HCT116 (cell line): ENCODE data around the gene PNPLA6. TPM values are rescaled to one million over a fixed set of nuclear protein-coding genes. Genes with fewer than 3 reads are reported as not detected.

Source experiments
- ATAC-seq: fragments of 200-7000 bp; cut with Tn5 transposase; 2 replicates; pipeline ENCODE4 v1.9.1; 2020; ENCODE audit warnings: mild to moderate bottlenecking, moderate library complexity
- BruUV-seq: library from RNA; stranded (reverse); fragments of 400-500 nt; replicated peaks from 2 replicates; lab custom pipeline; 2021; lab: Mats Ljungman, UMichigan
- CTCF ChIA-PET: fragments of 300-600 bp; sonication (Branson Sonifier 250); formaldehyde crosslinking; loops from one replicate; lab custom pipeline; 2021; ENCODE audit warnings: antibody characterized with exemption; lab: Charles Lee
- POLR2A ChIA-PET: fragments of 300-600, 350-600 bp; sonication (Branson Sonifier 250); formaldehyde crosslinking; loops from one replicate; lab custom pipeline; 2021; ENCODE audit warnings: antibody characterized with exemption; lab: Charles Lee
- RAD21 ChIA-PET, 2 experiments: fragments of 300-600 bp; sonication (Branson Sonifier 250); formaldehyde crosslinking; loops; one replicate each; lab custom pipeline; 2023; ENCODE audit warnings: low total read pairs in 2 of 2; ENCODE audit not compliant: uncharacterized antibody in 2 of 2, unreplicated experiment in 2 of 2, low non-redundant PET in 1 of 2; lab: Charles Lee
- DNase-seq: peaks from one replicate; pipeline ENCODE4 v3.0.0-alpha.2; 2010; ENCODE audit warnings: low read depth, low spot score
- H2AFZ ChIP-seq: fragments of 200-600 bp; shearing (Covaris generic), sonication (generic); 2 replicates; pipeline ENCODE4 v1.6.1; 2017; ENCODE audit warnings: low read depth, mixed run types, mixed read lengths, antibody characterized with exemption, low read length; ENCODE audit not compliant: poor library complexity, severe bottlenecking
- H3K27ac ChIP-seq: 2 replicates; pipeline ENCODE4 v1.5.1; 2012; ENCODE audit warnings: low read depth, low read length
- H3K27me3 ChIP-seq: fragments of 200-600 bp; sonication (generic); 2 replicates; pipeline ENCODE4 v1.6.1; 2016; ENCODE audit warnings: mixed run types, low read length, mixed read lengths; ENCODE audit not compliant: insufficient read depth
- H3K36me3 ChIP-seq, 2 experiments: fragments of 200-500 bp in 1 of 2; fragments of 200-600 bp in 1 of 2; sonication (Bioruptor generic) in 1 of 2; sonication (generic) in 1 of 2; 2 replicates each; pipeline versions ENCODE4 v1.5.1 to v1.6.1; 2014 to 2016; ENCODE audit warnings: low read length in 2 of 2, inconsistent platforms in 1 of 2, mixed read lengths in 1 of 2, mixed run types in 1 of 2; ENCODE audit not compliant: insufficient read depth in 2 of 2, control insufficient read depth in 1 of 2
- H3K4me1 ChIP-seq, 2 experiments: fragments of 200-600 bp in 1 of 2; sonication (generic) in 1 of 2; 2 replicates each; pipeline versions ENCODE4 v1.5.1 to v1.6.1; 2012 to 2017; ENCODE audit warnings: low read length in 2 of 2, inconsistent platforms in 1 of 2, mild to moderate bottlenecking in 1 of 2, mixed read lengths in 1 of 2, mixed run types in 1 of 2, moderate library complexity in 1 of 2; ENCODE audit not compliant: insufficient read depth in 2 of 2, control insufficient read depth in 1 of 2
- H3K4me2 ChIP-seq: fragments of 200-600 bp; sonication (generic); 2 replicates; pipeline ENCODE4 v1.6.1; 2017; ENCODE audit warnings: mixed run types, low read length, mixed read lengths
- H3K4me3 ChIP-seq, 2 experiments: fragments of 200-600 bp in 1 of 2; sonication (generic) in 1 of 2; replicated peaks in 1 of 2; 2 replicates each; pipeline ENCODE4 v1.5.1; 2011 to 2016; ENCODE audit warnings: low read length in 2 of 2, control low read depth in 1 of 2, low read depth in 1 of 2, mild to moderate bottlenecking in 1 of 2, mixed read lengths in 1 of 2, mixed run types in 1 of 2
- H3K79me2 ChIP-seq: fragments of 200-600 bp; sonication (generic); 2 replicates; pipeline ENCODE4 v1.6.1; 2017; ENCODE audit warnings: mild to moderate bottlenecking, mixed run types, low read length, moderate library complexity, mixed read lengths; ENCODE audit not compliant: insufficient read depth
- H3K9ac ChIP-seq: fragments of 200-600 bp; sonication (generic); 2 replicates; pipeline ENCODE4 v1.6.1; 2016; ENCODE audit warnings: low read length, mixed read lengths
- H3K9me2 ChIP-seq: fragments of 200-600 bp; sonication (generic), shearing (Covaris generic); 2 replicates; pipeline ENCODE4 v1.6.1; 2017; ENCODE audit warnings: mixed run types, mild to moderate bottlenecking, moderate library complexity; ENCODE audit not compliant: insufficient read depth
- H3K9me3 ChIP-seq, 2 experiments: fragments of 200-500 bp in 1 of 2; fragments of 200-600 bp in 1 of 2; sonication (Bioruptor generic) in 1 of 2; sonication (generic) in 1 of 2; 2 replicates each; pipeline ENCODE4 v1.6.1; 2014 to 2017; ENCODE audit warnings: low read length in 2 of 2, mixed read lengths in 2 of 2, inconsistent platforms in 1 of 2, low read depth in 1 of 2, mild to moderate bottlenecking in 1 of 2, mixed run types in 1 of 2, moderate library complexity in 1 of 2; ENCODE audit not compliant: control insufficient read depth in 1 of 2, insufficient read depth in 1 of 2
- H4K20me1 ChIP-seq: fragments of 200-600 bp; sonication (generic), shearing (Covaris generic); 2 replicates; pipeline ENCODE4 v1.6.1; 2017; ENCODE audit warnings: mixed run types, mild to moderate bottlenecking, moderate library complexity; ENCODE audit not compliant: insufficient read depth
- CEBPB ChIP-seq: IDR thresholded peaks from 2 replicates; pipeline ENCODE4 v1.6.1; 2012; ENCODE audit warnings: low read depth
- ELF1 ChIP-seq: IDR thresholded peaks from 2 replicates; pipeline ENCODE4 v1.6.1; 2012; ENCODE audit warnings: low read depth, borderline replicate concordance
- JUND ChIP-seq: IDR thresholded peaks from 2 replicates; pipeline ENCODE4 v1.6.1; 2012
- POLR2AphosphoS5 ChIP-seq: IDR thresholded peaks from 2 replicates; pipeline ENCODE4 v1.6.1; 2011; ENCODE audit warnings: mild to moderate bottlenecking, low read depth, low read length, moderate library complexity
- YY1 ChIP-seq: IDR thresholded peaks from 2 replicates; pipeline ENCODE4 v1.6.1; 2011; ENCODE audit warnings: low read length, low read depth, moderate library complexity, mild to moderate bottlenecking; ENCODE audit not compliant: insufficient replicate concordance; ENCODE audit errors: extremely low read depth
- ZFX ChIP-seq: fragments of 450-650 bp; IDR thresholded peaks from 2 replicates; pipeline ENCODE4 v1.6.1; 2017
- intact Hi-C: fragments of 100-400 bp; cut with micrococcal nuclease; formaldehyde crosslinking; loops from 2 replicates; pipeline ENCODE4 v1.10.0; 2022
- total RNA-seq: library from RNA; stranded (reverse); gene quantifications from one replicate; pipeline ENCODE4 v1.2.1, GENCODE V29; 2021; ENCODE audit not compliant: unreplicated experiment
- TF ChIP-seq, protein P1 (sequence below): IDR thresholded peaks from 2 replicates; pipeline ENCODE4 v1.6.1; 2011; ENCODE audit warnings: mild to moderate bottlenecking, low read length, moderate library complexity; ENCODE audit not compliant: insufficient replicate concordance; ENCODE audit errors: extremely low read depth
- TF ChIP-seq, protein P2 (sequence below): IDR thresholded peaks from 2 replicates; pipeline ENCODE4 v1.6.1; 2012; ENCODE audit warnings: low read depth
- TF ChIP-seq, protein P3 (sequence below): IDR thresholded peaks from 2 replicates; pipeline ENCODE4 v1.6.1; 2012

Gene PNPLA6
- total RNA-seq, 1 experiment from 2014 or later = 159 TPM

DNA sequence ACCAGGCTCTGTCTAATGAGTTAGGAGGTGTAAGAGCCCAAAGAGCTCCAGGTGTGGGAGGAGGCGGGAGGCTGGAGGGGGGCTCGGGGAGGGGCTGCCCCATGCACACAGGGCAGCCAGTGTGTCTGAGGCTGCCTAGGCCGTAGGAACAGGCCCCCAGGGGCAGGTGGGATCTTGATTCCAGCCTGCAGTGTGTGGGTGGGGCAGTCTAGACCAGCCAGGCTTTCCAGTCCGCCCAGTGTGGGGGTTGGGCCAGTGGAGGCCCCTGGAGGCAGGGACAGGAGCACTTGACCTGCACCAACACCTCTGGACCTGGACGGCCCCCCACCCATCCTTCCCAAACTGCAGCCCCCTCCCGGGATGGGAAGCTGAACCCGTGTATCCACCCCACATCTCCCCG is 54.7 kb downstream of the PNPLA6 start:
- ATAC-seq (0 out of 2 replicates have a peak, but pooled peaks have one; percentile 38), DNase-seq (no peak)
- Histone ChIP-seq H3K36me3 (no peaks in the 10 kb centered on the region), H3K27ac (no peak overlapping the region), H2AFZ (no peak overlapping the region), H3K4me3 (no peak overlapping the region), H4K20me1 (no peaks in the 10 kb centered on the region), H3K9me2 (no peaks in the 10 kb centered on the region), H3K4me2 (peak overlapping the region; percentile 39), H3K9me3 (no peaks in the 10 kb centered on the region)
- no TSS peak for BruUV-seq
- intact Hi-C loops = no loop called here
- ChIA-PET POLR2A (no interaction called here), RAD21 (no interaction called here), CTCF (no interaction called here)
- TF ChIP-seq, protein P1, sequence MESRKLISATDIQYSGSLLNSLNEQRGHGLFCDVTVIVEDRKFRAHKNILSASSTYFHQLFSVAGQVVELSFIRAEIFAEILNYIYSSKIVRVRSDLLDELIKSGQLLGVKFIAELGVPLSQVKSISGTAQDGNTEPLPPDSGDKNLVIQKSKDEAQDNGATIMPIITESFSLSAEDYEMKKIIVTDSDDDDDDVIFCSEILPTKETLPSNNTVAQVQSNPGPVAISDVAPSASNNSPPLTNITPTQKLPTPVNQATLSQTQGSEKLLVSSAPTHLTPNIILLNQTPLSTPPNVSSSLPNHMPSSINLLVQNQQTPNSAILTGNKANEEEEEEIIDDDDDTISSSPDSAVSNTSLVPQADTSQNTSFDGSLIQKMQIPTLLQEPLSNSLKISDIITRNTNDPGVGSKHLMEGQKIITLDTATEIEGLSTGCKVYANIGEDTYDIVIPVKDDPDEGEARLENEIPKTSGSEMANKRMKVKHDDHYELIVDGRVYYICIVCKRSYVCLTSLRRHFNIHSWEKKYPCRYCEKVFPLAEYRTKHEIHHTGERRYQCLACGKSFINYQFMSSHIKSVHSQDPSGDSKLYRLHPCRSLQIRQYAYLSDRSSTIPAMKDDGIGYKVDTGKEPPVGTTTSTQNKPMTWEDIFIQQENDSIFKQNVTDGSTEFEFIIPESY = no peak
- TF ChIP-seq ELF1 (no peak), POLR2AphosphoS5 (no peak)
- TF ChIP-seq, all 23 proteins: peak for 0
- peaks cover under 1 to 19% of the 10 kb centered on the region in 2 experiments for H3K4me1 ChIP-seq
- no peaks in the 10 kb centered on the region for H3K79me2 ChIP-seq
- H3K9ac ChIP-seq = no peak overlapping the region
- no peaks in the 10 kb centered on the region for H3K27me3 ChIP-seq

DNA sequence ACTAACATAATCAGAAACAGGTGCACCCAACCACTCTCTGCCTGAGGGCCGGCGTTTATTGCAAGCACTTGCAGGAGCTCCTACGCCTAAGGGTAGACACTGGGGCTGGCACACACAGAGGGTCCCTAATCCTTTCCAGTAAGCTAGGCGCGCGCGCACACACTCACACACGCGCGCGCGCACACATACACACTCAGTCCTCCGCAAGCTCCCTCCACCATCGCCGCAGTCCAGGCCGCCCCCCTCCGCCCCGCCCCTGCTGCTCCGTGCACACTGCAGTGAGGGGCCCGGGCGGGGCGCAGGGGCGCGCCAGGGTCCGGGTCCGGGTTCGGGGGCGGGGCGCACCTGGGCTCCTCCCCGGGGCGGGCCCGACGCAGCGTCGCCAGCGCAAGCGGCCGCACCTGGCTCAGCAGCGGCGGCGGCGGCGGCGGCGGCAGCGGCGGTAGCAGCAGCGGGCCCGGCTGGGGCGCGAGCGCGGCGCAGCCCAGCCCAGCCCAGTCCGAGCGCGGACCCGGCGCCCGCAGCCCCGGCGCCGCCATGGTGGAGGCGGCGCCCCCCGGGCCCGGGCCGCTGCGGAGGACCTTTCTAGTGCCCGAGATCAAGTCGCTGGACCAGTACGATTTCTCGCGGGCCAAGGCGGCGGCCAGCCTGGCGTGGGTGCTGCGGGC is 60.1 kb downstream of the PNPLA6 start, which contains the start of gene CAMSAP3:
CAMSAP3 (plus strand) TSS at position 398 of the 668 bp plus-strand sequence; CDS start at position 538, 140 bp downstream.
- H3K27ac ChIP-seq = peak within 1 kb of the TSS; percentile 58; the same call in 1 of the 2 replicates
- H2AFZ ChIP-seq = peak within 1 kb of the TSS; percentile 100
- no peak for TF ChIP-seq JUND
- no peak; the same call in none of the 2 replicates for TF ChIP-seq POLR2AphosphoS5
- no peak for TF ChIP-seq YY1
- TF ChIP-seq ZFX = peak; percentile 21; the same call in 1 of the 2 replicates
- TF ChIP-seq, protein P2, sequence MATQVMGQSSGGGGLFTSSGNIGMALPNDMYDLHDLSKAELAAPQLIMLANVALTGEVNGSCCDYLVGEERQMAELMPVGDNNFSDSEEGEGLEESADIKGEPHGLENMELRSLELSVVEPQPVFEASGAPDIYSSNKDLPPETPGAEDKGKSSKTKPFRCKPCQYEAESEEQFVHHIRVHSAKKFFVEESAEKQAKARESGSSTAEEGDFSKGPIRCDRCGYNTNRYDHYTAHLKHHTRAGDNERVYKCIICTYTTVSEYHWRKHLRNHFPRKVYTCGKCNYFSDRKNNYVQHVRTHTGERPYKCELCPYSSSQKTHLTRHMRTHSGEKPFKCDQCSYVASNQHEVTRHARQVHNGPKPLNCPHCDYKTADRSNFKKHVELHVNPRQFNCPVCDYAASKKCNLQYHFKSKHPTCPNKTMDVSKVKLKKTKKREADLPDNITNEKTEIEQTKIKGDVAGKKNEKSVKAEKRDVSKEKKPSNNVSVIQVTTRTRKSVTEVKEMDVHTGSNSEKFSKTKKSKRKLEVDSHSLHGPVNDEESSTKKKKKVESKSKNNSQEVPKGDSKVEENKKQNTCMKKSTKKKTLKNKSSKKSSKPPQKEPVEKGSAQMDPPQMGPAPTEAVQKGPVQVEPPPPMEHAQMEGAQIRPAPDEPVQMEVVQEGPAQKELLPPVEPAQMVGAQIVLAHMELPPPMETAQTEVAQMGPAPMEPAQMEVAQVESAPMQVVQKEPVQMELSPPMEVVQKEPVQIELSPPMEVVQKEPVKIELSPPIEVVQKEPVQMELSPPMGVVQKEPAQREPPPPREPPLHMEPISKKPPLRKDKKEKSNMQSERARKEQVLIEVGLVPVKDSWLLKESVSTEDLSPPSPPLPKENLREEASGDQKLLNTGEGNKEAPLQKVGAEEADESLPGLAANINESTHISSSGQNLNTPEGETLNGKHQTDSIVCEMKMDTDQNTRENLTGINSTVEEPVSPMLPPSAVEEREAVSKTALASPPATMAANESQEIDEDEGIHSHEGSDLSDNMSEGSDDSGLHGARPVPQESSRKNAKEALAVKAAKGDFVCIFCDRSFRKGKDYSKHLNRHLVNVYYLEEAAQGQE = no peak
- no peak for TF ChIP-seq ELF1
- TF ChIP-seq CEBPB = no peak
- TF ChIP-seq, protein P3, sequence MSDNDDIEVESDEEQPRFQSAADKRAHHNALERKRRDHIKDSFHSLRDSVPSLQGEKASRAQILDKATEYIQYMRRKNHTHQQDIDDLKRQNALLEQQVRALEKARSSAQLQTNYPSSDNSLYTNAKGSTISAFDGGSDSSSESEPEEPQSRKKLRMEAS = no peak

More for the DNA sequence above, 60.1 kb downstream of the PNPLA6 start, which contains the start of gene CAMSAP3:
- RAD21 ChIA-PET = no interaction called here
- POLR2A ChIA-PET = interaction anchor here (1.5 to 2.1 kb wide), 2 partner anchors 10 to 22 kb away, joined by 4 to 10 read pairs; no protein-coding TSS in a partner anchor
- peaks cover 4 to 19% of the 10 kb centered on the region in 2 experiments for H3K4me1 ChIP-seq
- H4K20me1 ChIP-seq = no peaks in the 10 kb centered on the region
- peak within 1 kb of the TSS; percentile 65 for H3K9ac ChIP-seq
- H3K4me2 ChIP-seq = peak within 1 kb of the TSS; percentile 93
- peak; percentile 97 for ATAC-seq
- BruUV-seq = no TSS peak
- H3K36me3 ChIP-seq = no peaks in the 10 kb centered on the region
- intact Hi-C loops = no loop called here
- DNase-seq = no peak
- peaks cover 20% of the 10 kb centered on the region for H3K79me2 ChIP-seq
- peak within 1 kb of the TSS; percentile 64 to 69 for H3K4me3 ChIP-seq
- no peaks in the 10 kb centered on the region for H3K9me2 ChIP-seq
- no peaks in the 10 kb centered on the region for H3K27me3 ChIP-seq
- CTCF ChIA-PET = interaction anchor here (0.6 to 1.4 kb wide), 2 partner anchors 27 to 85 kb away, joined by 3 read pairs; partner anchors contain the start of gene TRAPPC5
- no peaks in the 10 kb centered on the region for H3K9me3 ChIP-seq
